Panc1 (cell line): Measurements from ENCODE around the gene TIE1. TPM values are rescaled to one million over a fixed set of nuclear protein-coding genes. Genes with fewer than 3 reads are reported as not detected.
A peak's percentile ranks its signal among the peaks of the same experiment; 100 is the strongest.

Experiments used
- ATAC-seq: fragments of 200-7000 bp; cut with Tn5 transposase; 2 replicates; pipeline ENCODE4 v1.9.1; 2020; ENCODE audit warnings: mild to moderate bottlenecking, moderate library complexity
- BruUV-seq: library from RNA; stranded (reverse); fragments of 400-500 nt; replicated peaks from 2 replicates; lab custom pipeline; 2021; lab: Mats Ljungman, UMichigan
- CTCF ChIA-PET: fragments of 300-600 bp; sonication (Branson Sonifier 250); formaldehyde crosslinking; loops from one replicate; lab custom pipeline; 2022; ENCODE audit warnings: antibody characterized with exemption; lab: Charles Lee
- POLR2A ChIA-PET: fragments of 300-600 bp; sonication (Branson Sonifier 250); formaldehyde crosslinking; loops from one replicate; lab custom pipeline; 2022; ENCODE audit warnings: antibody characterized with exemption; lab: Charles Lee
- DNase-seq: peaks from one replicate; pipeline ENCODE4 v3.0.0-alpha.2; 2010; ENCODE audit warnings: low read depth, low spot score
- H3K27ac ChIP-seq: 2 replicates; pipeline ENCODE4 v1.5.1; 2011; ENCODE audit warnings: mild to moderate bottlenecking, low read length, inconsistent platforms
- H3K27me3 ChIP-seq: fragments of 200-500 bp; sonication (Bioruptor generic); 2 replicates; pipeline ENCODE4 v1.6.0; 2014; ENCODE audit warnings: low read length, inconsistent platforms; ENCODE audit not compliant: control insufficient read depth, insufficient read depth
- H3K36me3 ChIP-seq: fragments of 200-500 bp; sonication (Bioruptor generic); 2 replicates; pipeline ENCODE4 v1.5.1; 2014; ENCODE audit warnings: inconsistent platforms, mild to moderate bottlenecking, low read length, moderate library complexity; ENCODE audit not compliant: control insufficient read depth, insufficient read depth
- H3K4me1 ChIP-seq: 2 replicates; pipeline ENCODE4 v1.5.1; 2011; ENCODE audit warnings: inconsistent platforms, mild to moderate bottlenecking, low read length, moderate library complexity; ENCODE audit not compliant: control insufficient read depth, insufficient read depth
- H3K4me3 ChIP-seq, 2 experiments: 2 replicates each; pipeline ENCODE4 v1.5.1; 2011 to 2012; ENCODE audit warnings: low read depth in 2 of 2, low read length in 2 of 2, mild to moderate bottlenecking in 2 of 2, inconsistent platforms in 1 of 2, moderate library complexity in 1 of 2
- H3K9me3 ChIP-seq: fragments of 200-500 bp; sonication (Bioruptor generic); 2 replicates; pipeline ENCODE4 v1.5.1; 2014; ENCODE audit warnings: low read depth, mild to moderate bottlenecking, inconsistent platforms, low read length, moderate library complexity; ENCODE audit not compliant: control insufficient read depth, insufficient read depth
- POLR2AphosphoS5 ChIP-seq: IDR thresholded peaks from 2 replicates; pipeline ENCODE4 v1.6.1; 2012; ENCODE audit warnings: mild to moderate bottlenecking, low read depth, low read length, moderate library complexity
- SIN3A ChIP-seq: IDR thresholded peaks from 2 replicates; pipeline ENCODE4 v1.6.1; 2012; ENCODE audit warnings: low read depth, mild to moderate bottlenecking, low read length, moderate library complexity, borderline replicate concordance; ENCODE audit not compliant: insufficient read depth
- TCF7L2 ChIP-seq: IDR thresholded peaks from 2 replicates; pipeline ENCODE4 v1.6.1; 2011; ENCODE audit warnings: mild to moderate bottlenecking, low read depth, low read length, inconsistent platforms
- in situ Hi-C: cut with HindIII; loops from 2 replicates; pipeline ENCODE4 v1.10.0; 2016; ENCODE audit warnings: low sequenced_read_pairs, low pct_unique_long_range_greater_than_20kb
- intact Hi-C: fragments of 100-400 bp; cut with micrococcal nuclease; formaldehyde crosslinking; loops from one replicate; pipeline ENCODE4 v1.10.0; 2022; ENCODE audit not compliant: unreplicated experiment
- total RNA-seq: library from RNA; stranded (reverse); gene quantifications from one replicate; pipeline ENCODE4 v1.2.1, GENCODE V29; 2021; ENCODE audit not compliant: unreplicated experiment
- TF ChIP-seq, protein P1 (sequence below), 2 experiments: IDR thresholded peaks; 2 replicates each; pipeline ENCODE4 v1.6.1; 2011 to 2012; ENCODE audit warnings: low read depth in 2 of 2, control low read depth in 1 of 2, low read length in 1 of 2, mild to moderate bottlenecking in 1 of 2, moderate library complexity in 1 of 2; ENCODE audit not compliant: insufficient read depth in 1 of 2
- TF ChIP-seq, protein P2 (sequence below): fragments of 450-650 bp; IDR thresholded peaks from 2 replicates; pipeline ENCODE4 v1.5.1; 2017; ENCODE audit warnings: mild to moderate bottlenecking

The TIE1 gene
- total RNA-seq, 1 experiment from 2014 or later, result 0.28 TPM

DNA sequence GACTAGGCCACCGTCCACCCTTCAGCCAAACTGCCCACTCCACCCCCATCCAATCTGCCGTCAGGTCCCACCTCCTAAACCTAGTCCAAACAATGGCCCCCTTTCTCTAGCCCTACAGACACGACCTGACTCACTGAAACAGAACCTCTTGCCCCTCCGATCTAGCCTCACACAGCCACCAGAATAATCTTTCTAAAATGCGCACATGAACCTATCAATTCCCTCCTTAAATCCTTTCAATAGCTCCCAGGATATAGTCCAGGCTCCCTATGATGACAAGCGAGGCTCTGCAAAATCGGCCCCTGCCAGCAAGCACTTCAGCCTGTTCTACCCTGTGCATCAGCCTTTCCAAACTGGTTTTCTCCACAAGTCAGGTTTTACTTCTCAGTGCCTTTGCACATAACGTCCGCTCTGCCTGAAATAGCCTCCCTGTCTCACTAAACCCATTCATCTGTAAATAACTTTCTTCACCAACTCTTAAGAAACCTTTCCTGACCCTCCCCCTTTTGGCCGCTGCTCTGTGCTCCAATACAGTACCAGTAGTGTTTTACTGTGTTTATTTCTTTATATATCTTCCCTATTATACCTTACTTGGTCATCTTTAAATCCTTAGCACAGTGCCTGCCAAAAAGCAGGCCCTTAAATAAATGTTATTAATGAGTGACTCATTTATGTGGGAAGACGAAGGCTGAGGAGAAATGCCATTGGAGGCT, 49.0 kb downstream of the TIE1 start:
- TF ChIP-seq TCF7L2 (no peak), POLR2AphosphoS5 (0 out of 2 replicates have a peak, but pooled peaks have one; percentile 13)
- Histone ChIP-seq H3K4me1 (peaks cover 14% of the 10 kb centered on the region), H3K27me3 (no peaks in the 10 kb centered on the region), H3K36me3 (no peaks in the 10 kb centered on the region), H3K4me3 (peak overlapping the region; percentile 59 to 67), H3K9me3 (no peaks in the 10 kb centered on the region), H3K27ac (peak overlapping the region; percentile 55)
- CTCF ChIA-PET, result no interaction called here
- ATAC-seq (peak; percentile 3; the same call in 1 of the 2 replicates), DNase-seq (no peak)
- in situ Hi-C loops, result no loop called here
- no TSS peak for BruUV-seq
- intact Hi-C loops, result no loop called here
- POLR2A ChIA-PET, result no interaction called here

GRCh38 chr1:43350976-43351375, 50.2 kb downstream of the TIE1 start:
- in situ Hi-C loops, result no loop called here
- intact Hi-C loops, result no loop called here
- Histone ChIP-seq H3K36me3 (no peaks in the 10 kb centered on the region), H3K9me3 (no peaks in the 10 kb centered on the region), H3K27me3 (no peaks in the 10 kb centered on the region), H3K4me3 (no peak overlapping the region), H3K4me1 (peaks cover 14% of the 10 kb centered on the region), H3K27ac (no peak overlapping the region)
- ChIA-PET POLR2A (no interaction called here), CTCF (no interaction called here)
- DNase-seq (no peak), ATAC-seq (no peak)
- TF ChIP-seq, protein P1, sequence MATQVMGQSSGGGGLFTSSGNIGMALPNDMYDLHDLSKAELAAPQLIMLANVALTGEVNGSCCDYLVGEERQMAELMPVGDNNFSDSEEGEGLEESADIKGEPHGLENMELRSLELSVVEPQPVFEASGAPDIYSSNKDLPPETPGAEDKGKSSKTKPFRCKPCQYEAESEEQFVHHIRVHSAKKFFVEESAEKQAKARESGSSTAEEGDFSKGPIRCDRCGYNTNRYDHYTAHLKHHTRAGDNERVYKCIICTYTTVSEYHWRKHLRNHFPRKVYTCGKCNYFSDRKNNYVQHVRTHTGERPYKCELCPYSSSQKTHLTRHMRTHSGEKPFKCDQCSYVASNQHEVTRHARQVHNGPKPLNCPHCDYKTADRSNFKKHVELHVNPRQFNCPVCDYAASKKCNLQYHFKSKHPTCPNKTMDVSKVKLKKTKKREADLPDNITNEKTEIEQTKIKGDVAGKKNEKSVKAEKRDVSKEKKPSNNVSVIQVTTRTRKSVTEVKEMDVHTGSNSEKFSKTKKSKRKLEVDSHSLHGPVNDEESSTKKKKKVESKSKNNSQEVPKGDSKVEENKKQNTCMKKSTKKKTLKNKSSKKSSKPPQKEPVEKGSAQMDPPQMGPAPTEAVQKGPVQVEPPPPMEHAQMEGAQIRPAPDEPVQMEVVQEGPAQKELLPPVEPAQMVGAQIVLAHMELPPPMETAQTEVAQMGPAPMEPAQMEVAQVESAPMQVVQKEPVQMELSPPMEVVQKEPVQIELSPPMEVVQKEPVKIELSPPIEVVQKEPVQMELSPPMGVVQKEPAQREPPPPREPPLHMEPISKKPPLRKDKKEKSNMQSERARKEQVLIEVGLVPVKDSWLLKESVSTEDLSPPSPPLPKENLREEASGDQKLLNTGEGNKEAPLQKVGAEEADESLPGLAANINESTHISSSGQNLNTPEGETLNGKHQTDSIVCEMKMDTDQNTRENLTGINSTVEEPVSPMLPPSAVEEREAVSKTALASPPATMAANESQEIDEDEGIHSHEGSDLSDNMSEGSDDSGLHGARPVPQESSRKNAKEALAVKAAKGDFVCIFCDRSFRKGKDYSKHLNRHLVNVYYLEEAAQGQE (IDR thresholded peaks at IDR 0.05; ENCODE audit: insufficient read depth in 1 of 2, low read depth in 2 of 2, low read length in 1 of 2), result no peak
- no peak for TF ChIP-seq POLR2AphosphoS5
- TF ChIP-seq, protein P2, sequence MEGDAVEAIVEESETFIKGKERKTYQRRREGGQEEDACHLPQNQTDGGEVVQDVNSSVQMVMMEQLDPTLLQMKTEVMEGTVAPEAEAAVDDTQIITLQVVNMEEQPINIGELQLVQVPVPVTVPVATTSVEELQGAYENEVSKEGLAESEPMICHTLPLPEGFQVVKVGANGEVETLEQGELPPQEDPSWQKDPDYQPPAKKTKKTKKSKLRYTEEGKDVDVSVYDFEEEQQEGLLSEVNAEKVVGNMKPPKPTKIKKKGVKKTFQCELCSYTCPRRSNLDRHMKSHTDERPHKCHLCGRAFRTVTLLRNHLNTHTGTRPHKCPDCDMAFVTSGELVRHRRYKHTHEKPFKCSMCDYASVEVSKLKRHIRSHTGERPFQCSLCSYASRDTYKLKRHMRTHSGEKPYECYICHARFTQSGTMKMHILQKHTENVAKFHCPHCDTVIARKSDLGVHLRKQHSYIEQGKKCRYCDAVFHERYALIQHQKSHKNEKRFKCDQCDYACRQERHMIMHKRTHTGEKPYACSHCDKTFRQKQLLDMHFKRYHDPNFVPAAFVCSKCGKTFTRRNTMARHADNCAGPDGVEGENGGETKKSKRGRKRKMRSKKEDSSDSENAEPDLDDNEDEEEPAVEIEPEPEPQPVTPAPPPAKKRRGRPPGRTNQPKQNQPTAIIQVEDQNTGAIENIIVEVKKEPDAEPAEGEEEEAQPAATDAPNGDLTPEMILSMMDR, result no peak
- TF ChIP-seq SIN3A, result no peak
- no peak for TF ChIP-seq TCF7L2
- no TSS peak for BruUV-seq
